GM12872 (cell line): ENCODE data around the gene GBF1.

Experiments used
- TF ChIP-seq, protein P1 (sequence below): IDR thresholded peaks from 3 replicates; pipeline ENCODE4 v1.5.1; 2011; ENCODE audit warnings: low read depth, mild to moderate bottlenecking, low read length, moderate library complexity; ENCODE audit not compliant: insufficient read depth

Gene GBF1

DNA sequence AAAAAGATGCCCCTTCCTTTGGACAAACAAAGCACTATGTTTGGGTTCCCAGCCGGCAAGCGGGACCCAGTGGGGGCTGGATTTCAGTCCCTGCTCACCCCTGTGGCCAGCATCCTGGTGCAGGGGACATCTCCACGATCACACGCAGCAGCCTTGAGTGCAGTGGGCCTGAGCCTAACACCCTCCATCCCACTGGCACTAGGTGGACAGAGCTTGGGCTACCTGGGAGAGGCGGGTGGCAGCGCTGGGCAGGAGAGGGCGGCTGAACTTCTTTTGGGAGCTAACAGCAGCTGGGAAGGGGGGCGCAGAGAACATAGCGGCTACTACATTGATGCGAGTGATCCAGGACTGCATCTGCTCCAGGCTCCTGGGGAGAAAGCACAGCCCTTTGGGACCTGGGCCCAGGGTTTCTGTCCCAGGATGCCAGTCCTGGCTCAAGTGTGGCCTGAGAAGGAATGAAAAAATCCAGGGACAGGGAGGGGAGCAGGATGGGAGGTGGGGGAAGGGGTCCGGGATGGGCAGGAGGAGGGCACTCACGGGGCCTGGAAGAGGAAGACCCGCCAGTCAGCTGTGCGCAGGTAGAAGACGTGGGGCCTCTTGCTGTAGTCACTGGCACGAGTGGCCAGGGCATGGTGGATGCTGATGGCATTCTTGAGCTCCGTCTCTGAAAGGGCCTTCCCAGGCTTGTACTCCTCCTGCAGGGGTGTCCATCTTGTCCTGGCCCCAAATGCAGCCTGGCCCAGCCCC, 159.2 kb downstream of the GBF1 start:
- TF ChIP-seq, protein P1, sequence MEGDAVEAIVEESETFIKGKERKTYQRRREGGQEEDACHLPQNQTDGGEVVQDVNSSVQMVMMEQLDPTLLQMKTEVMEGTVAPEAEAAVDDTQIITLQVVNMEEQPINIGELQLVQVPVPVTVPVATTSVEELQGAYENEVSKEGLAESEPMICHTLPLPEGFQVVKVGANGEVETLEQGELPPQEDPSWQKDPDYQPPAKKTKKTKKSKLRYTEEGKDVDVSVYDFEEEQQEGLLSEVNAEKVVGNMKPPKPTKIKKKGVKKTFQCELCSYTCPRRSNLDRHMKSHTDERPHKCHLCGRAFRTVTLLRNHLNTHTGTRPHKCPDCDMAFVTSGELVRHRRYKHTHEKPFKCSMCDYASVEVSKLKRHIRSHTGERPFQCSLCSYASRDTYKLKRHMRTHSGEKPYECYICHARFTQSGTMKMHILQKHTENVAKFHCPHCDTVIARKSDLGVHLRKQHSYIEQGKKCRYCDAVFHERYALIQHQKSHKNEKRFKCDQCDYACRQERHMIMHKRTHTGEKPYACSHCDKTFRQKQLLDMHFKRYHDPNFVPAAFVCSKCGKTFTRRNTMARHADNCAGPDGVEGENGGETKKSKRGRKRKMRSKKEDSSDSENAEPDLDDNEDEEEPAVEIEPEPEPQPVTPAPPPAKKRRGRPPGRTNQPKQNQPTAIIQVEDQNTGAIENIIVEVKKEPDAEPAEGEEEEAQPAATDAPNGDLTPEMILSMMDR = no peak

DNA sequence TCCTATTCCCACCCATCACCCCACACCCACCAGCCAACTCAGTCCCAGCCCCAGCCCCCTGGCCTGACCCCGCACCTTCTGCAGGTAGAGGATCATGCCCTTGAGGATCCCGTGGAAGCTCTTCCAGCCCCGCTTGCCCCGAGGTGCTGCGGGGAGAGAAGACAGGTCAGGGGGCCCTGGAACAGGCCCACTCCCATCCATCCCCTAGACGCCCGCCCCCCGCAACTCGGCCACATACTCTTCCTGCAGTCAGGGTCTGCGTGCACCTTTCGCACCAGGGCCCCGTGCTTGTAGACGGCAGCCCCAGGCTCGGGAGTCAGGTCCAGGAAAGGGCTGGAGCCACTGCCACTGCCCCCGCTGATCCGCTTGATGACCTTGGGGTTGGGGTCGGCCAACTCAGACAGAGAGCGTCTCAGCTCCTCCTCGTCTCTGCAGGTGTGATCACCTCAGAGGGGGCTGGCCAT, 159.8 kb downstream of the GBF1 start:
- TF ChIP-seq, protein P1 = no peak

DNA sequence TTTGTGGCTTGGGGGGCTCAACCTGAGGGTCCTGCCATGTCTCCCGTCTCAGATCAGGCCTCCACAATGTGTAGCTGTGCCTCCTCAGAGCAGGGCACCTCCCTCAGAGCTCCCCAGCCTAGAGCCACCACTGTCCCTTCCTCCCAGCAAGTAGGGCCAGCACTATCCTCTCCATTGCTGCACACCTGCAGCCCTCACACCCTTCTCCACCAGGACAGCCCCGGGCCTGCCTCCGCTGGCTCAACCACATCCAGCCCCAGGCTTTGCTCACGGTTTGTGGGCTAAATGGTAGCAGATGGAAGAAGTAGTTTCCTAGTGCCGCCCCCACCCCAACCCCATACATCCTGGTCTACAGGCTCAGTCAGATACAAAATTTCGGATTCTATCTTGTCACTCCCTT, 160.3 kb downstream of the GBF1 start:
- TF ChIP-seq, protein P1 = no peak

DNA sequence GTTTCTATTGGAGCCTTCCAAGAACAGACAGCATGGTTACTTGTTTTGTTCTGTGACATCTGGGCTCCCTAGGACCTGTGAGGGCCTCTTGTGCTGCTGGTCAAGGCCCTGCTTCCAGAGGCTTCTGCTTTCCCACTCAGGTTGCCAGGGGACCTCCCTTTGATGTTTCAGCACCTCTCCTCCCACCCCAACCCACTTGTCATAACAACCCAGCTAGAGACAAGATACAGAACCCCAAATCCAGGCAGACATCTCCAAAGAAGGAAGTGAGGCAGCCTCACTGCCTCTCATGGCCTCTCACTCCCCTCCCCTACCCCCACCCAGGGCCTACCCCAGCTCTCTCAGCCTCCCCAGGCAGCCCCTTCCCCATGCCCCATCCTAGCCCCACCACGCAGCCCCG, 161.5 kb downstream of the GBF1 start:
- TF ChIP-seq, protein P1 = no peak

DNA sequence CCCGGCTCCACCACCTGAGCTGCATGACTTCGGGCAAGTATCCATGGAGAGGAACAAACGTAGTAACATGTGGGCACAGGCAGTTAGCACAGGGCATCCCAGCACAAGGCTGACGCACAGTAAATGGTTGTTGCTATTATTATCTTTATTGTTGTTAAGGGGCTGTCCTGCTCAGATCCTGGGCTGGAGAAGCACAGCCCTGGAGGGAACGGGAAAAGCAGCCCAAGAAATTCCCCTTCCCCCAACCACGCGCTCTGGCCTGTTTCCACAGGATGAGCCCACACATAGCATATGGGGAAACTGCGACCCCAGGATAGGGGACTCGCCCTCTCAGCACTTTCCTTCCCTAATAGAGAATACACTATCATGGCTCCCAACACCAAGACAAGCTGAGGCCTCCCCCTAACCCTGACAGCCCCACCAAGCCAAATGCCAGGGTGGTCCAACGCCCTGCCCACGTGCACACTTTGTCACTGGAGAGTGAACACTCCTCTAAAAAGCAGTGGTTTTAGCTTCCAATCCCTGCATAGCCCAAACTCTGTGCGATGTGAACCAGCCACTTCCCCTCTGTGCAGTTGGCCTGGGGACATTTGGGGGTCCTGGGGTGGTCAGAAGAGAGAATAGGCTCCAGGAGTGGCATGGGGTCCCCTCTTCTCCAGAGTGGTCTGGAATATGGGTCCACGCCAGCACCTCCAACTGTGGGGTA, 162.2 kb downstream of the GBF1 start:
- TF ChIP-seq, protein P1 = no peak

DNA sequence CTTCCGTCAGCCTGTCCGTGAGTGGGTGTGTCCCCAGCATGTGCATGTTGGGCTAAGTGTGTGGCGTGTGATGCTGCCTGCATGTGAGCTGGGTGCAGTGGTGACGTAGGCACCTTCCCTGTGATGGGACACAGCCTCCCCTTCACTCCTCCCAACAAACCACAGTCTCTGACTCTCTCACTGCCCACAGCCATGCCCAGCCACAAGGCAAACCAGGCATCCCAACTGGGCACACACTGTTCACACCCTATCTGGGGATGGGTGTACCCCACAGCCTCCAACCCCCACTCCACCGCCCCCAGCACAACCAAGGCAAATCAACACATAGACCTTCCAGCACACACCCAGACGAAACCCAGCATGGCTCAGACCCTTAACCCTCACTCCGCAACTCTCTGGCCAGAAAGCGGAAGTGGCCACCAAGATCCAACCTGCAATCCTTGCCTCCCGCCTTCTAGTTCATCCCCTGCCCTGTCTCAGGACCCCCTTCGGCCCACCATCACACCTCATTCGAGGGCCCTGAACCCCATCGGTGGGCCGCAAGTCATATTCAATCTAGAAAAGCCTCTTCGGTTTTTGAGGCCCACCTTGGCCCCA, 162.9 kb downstream of the GBF1 start:
- TF ChIP-seq, protein P1 = no peak
